H9 (cell line): ENCODE results near the gene RICTOR. TPM values are rescaled to one million over a fixed set of nuclear protein-coding genes. Genes with fewer than 3 reads are reported as not detected.

Source experiments
- DNase-seq: peaks from one replicate; pipeline ENCODE4 v3.0.0-alpha.2; 2017
- H2AFZ ChIP-seq: one replicate; pipeline ENCODE4 v1.6.1; 2013; ENCODE audit warnings: mild to moderate bottlenecking, low read length, control low read depth, moderate library complexity
- H2AK5ac ChIP-seq: 2 replicates; pipeline ENCODE4 v1.6.1; 2013; ENCODE audit warnings: low read length, control low read depth, mixed read lengths; ENCODE audit not compliant: insufficient read length
- H2BK120ac ChIP-seq: one replicate; pipeline ENCODE4 v1.6.1; 2013; ENCODE audit warnings: low read depth, mild to moderate bottlenecking, low read length, control low read depth, inconsistent platforms; ENCODE audit not compliant: poor library complexity, severe bottlenecking
- H2BK12ac ChIP-seq: 2 replicates; pipeline ENCODE4 v1.6.1; 2013; ENCODE audit warnings: low read length, control low read depth, mixed read lengths, low read depth; ENCODE audit not compliant: insufficient read length
- H2BK15ac ChIP-seq: 2 replicates; pipeline ENCODE4 v1.6.1; 2013; ENCODE audit warnings: low read depth, low read length, control low read depth
- H2BK20ac ChIP-seq: one replicate; pipeline ENCODE4 v1.6.1; 2013; ENCODE audit warnings: low read depth, mild to moderate bottlenecking, low read length, control low read depth, inconsistent platforms; ENCODE audit not compliant: poor library complexity, severe bottlenecking
- H2BK5ac ChIP-seq: 2 replicates; pipeline ENCODE4 v1.6.1; 2013; ENCODE audit warnings: low read length, control low read depth, mixed read lengths; ENCODE audit not compliant: insufficient read length
- H3K14ac ChIP-seq: 2 replicates; pipeline ENCODE4 v1.6.1; 2013; ENCODE audit warnings: low read length, control low read depth; ENCODE audit not compliant: insufficient read depth
- H3K18ac ChIP-seq: 2 replicates; pipeline ENCODE4 v1.6.1; 2013; ENCODE audit warnings: low read depth, mild to moderate bottlenecking, mixed read lengths, low read length, control low read depth; ENCODE audit not compliant: insufficient read length
- H3K23ac ChIP-seq: 2 replicates; pipeline ENCODE4 v1.6.1; 2013; ENCODE audit warnings: low read length, control low read depth, mixed read lengths, low read depth; ENCODE audit not compliant: insufficient read length
- H3K23me2 ChIP-seq: 2 replicates; pipeline ENCODE4 v1.6.1; 2013; ENCODE audit warnings: low read depth, mild to moderate bottlenecking, mixed read lengths, low read length, control low read depth; ENCODE audit not compliant: insufficient read length, poor library complexity, severe bottlenecking
- H3K27ac ChIP-seq: 2 replicates; pipeline ENCODE4 v1.5.1; 2013; ENCODE audit warnings: low read length, control low read depth, mixed read lengths, low read depth; ENCODE audit not compliant: insufficient read length
- H3K27me3 ChIP-seq: 2 replicates; pipeline ENCODE4 v1.6.1; 2013; ENCODE audit warnings: low read length, control low read depth, inconsistent platforms; ENCODE audit not compliant: insufficient read depth
- H3K4ac ChIP-seq: 2 replicates; pipeline ENCODE4 v1.6.1; 2013; ENCODE audit warnings: low read depth, mild to moderate bottlenecking, control low read depth, inconsistent platforms, low read length, moderate library complexity
- H3K4me1 ChIP-seq: 2 replicates; pipeline ENCODE4 v1.6.1; 2013; ENCODE audit warnings: low read length, control low read depth, inconsistent platforms; ENCODE audit not compliant: insufficient read depth
- H3K4me2 ChIP-seq: 2 replicates; pipeline ENCODE4 v1.6.1; 2013; ENCODE audit warnings: low read length, control low read depth, mixed read lengths; ENCODE audit not compliant: insufficient read length, insufficient read depth
- H3K56ac ChIP-seq: 2 replicates; pipeline ENCODE4 v1.6.1; 2013; ENCODE audit warnings: low read depth, mild to moderate bottlenecking, mixed read lengths, low read length, control low read depth; ENCODE audit not compliant: insufficient read length
- H3K79me1 ChIP-seq: 2 replicates; pipeline ENCODE4 v1.6.1; 2013; ENCODE audit warnings: low read depth, mild to moderate bottlenecking, moderate library complexity, low read length, control low read depth, inconsistent platforms; ENCODE audit not compliant: insufficient read depth, poor library complexity, severe bottlenecking
- H3K79me2 ChIP-seq: 2 replicates; pipeline ENCODE4 v1.6.1; 2013; ENCODE audit warnings: low read length, control low read depth, inconsistent platforms; ENCODE audit not compliant: insufficient read depth
- H3K9ac ChIP-seq: 2 replicates; pipeline ENCODE4 v1.6.1; 2013; ENCODE audit warnings: low read length, control low read depth, mixed read lengths; ENCODE audit not compliant: insufficient read length; ENCODE audit errors: extremely low read depth
- H3K9me3 ChIP-seq: one replicate; pipeline ENCODE4 v1.6.1; 2013; ENCODE audit warnings: low read depth, low read length, inconsistent platforms; ENCODE audit not compliant: control insufficient read depth
- H3T11ph ChIP-seq: one replicate; pipeline ENCODE4 v1.6.1; 2013; ENCODE audit warnings: mild to moderate bottlenecking, low read length, control low read depth, inconsistent platforms
- H4K20me1 ChIP-seq: one replicate; pipeline ENCODE4 v1.6.1; 2013; ENCODE audit not compliant: control insufficient read depth, insufficient read length, insufficient read depth
- H4K5ac ChIP-seq: 2 replicates; pipeline ENCODE4 v1.6.1; 2013; ENCODE audit warnings: low read depth, mild to moderate bottlenecking, mixed read lengths, low read length, control low read depth; ENCODE audit not compliant: insufficient read length
- H4K8ac ChIP-seq: replicated peaks from 2 replicates; pipeline ENCODE4 v1.6.1; 2013; ENCODE audit warnings: low read length, control low read depth, mixed read lengths, low read depth; ENCODE audit not compliant: insufficient read length
- H4K91ac ChIP-seq: 2 replicates; pipeline ENCODE4 v1.6.1; 2013; ENCODE audit warnings: low read depth, mild to moderate bottlenecking, moderate library complexity, mixed read lengths, low read length, control low read depth; ENCODE audit not compliant: insufficient read length
- H3K27ac Mint-ChIP-seq, 3 experiments: 2 replicates in 2 of 3; 3 replicates in 1 of 3; pipeline ENCODE4 v1.8.0; 2020 to 2021; ENCODE audit warnings: mixed read lengths in 3 of 3, mild to moderate bottlenecking in 1 of 3, moderate library complexity in 1 of 3
- H3K27me3 Mint-ChIP-seq: 2 replicates; pipeline ENCODE4 v1.8.0; 2021; ENCODE audit warnings: low read depth, mild to moderate bottlenecking, moderate library complexity, mixed read lengths
- H3K36me3 Mint-ChIP-seq, 3 experiments: 2 replicates in 2 of 3; 3 replicates in 1 of 3; pipeline ENCODE4 v1.8.0; 2020 to 2021; ENCODE audit warnings: low read depth in 3 of 3, mixed read lengths in 3 of 3; ENCODE audit not compliant: insufficient read depth in 1 of 3
- H3K4me1 Mint-ChIP-seq, 2 experiments: 2 replicates each; pipeline ENCODE4 v1.8.0; 2020; ENCODE audit warnings: mixed read lengths in 2 of 2
- H3K4me3 Mint-ChIP-seq, 2 experiments: 2 replicates in 1 of 2; 3 replicates in 1 of 2; pipeline ENCODE4 v1.8.0; 2020 to 2021; ENCODE audit warnings: mild to moderate bottlenecking in 2 of 2, mixed read lengths in 2 of 2, moderate library complexity in 1 of 2
- H3K9me3 Mint-ChIP-seq, 2 experiments: 2 replicates in 1 of 2; 3 replicates in 1 of 2; pipeline ENCODE4 v1.8.0; 2020; ENCODE audit warnings: mild to moderate bottlenecking in 2 of 2, mixed read lengths in 2 of 2, moderate library complexity in 1 of 2
- CTCF ChIP-seq: fragments of 200-600 bp; sonication (generic); conservative IDR thresholded peaks from 3 replicates; pipeline ENCODE4 v1.8.0; 2021; ENCODE audit warnings: antibody characterized with exemption, mild to moderate bottlenecking
- total RNA-seq: library from RNA; stranded (reverse); gene quantifications from 2 replicates; pipeline ENCODE4 v1.2.1, GENCODE V29; 2021

RICTOR gene
- total RNA-seq, 1 experiment from 2014 or later, result 20.9 TPM

- Mint-ChIP-seq H3K27ac (no peak overlapping the region), H3K36me3 (peaks cover 0 to 9% (median 0%) of the 10 kb centered on the region in 3 experiments; a peak in 3 of 7 replicates), H3K27me3 (no peaks in the 10 kb centered on the region), H3K4me1 (peaks cover 14 to 19% of the 10 kb centered on the region in 2 experiments), H3K4me3 (no peak overlapping the region), H3K9me3 (no peaks in the 10 kb centered on the region)
- H4K8ac ChIP-seq, result no peak overlapping the region
- no peak overlapping the region for H2BK15ac ChIP-seq
- no peak overlapping the region for H2BK120ac ChIP-seq
- no peak overlapping the region for H2AFZ ChIP-seq
- H4K20me1 ChIP-seq, result no peaks in the 10 kb centered on the region
- H3K9ac ChIP-seq, result no peak overlapping the region
- H2BK5ac ChIP-seq, result no peak overlapping the region
- H3K23ac ChIP-seq, result no peak overlapping the region
- no peak overlapping the region for H4K91ac ChIP-seq
- no peak for TF ChIP-seq CTCF
- H3K79me1 ChIP-seq, result no peaks in the 10 kb centered on the region
- no peak overlapping the region for H2BK12ac ChIP-seq
- no peak overlapping the region for H2AK5ac ChIP-seq
- H3K14ac ChIP-seq, result no peak overlapping the region
- H3K79me2 ChIP-seq, result no peaks in the 10 kb centered on the region
- H3K27me3 ChIP-seq, result no peaks in the 10 kb centered on the region
- H3K18ac ChIP-seq, result no peak overlapping the region
- no peak for DNase-seq
- no peak overlapping the region for H2BK20ac ChIP-seq
- H4K5ac ChIP-seq, result no peak overlapping the region
- no peak overlapping the region for H3K4ac ChIP-seq
- H3K23me2 ChIP-seq, result no peaks in the 10 kb centered on the region
- no peak overlapping the region for H3K56ac ChIP-seq
- H3K27ac ChIP-seq, result no peak overlapping the region
- no peak overlapping the region for H3K4me2 ChIP-seq
- H3T11ph ChIP-seq, result no peak overlapping the region
- no peaks in the 10 kb centered on the region; the same call in none of the 2 replicates for H3K4me1 ChIP-seq
- H3K9me3 ChIP-seq, result no peaks in the 10 kb centered on the region
These were observed 96.2 kb downstream of the RICTOR start for GRCh38 chr5:38978036-38978435.
